Glomerular endothelial cell (primary cell): ENCODE measurements around the gene TACC2. TPM values are rescaled to one million over a fixed set of nuclear protein-coding genes. Genes with fewer than 3 reads are reported as not detected.

Experiments
- DNase-seq: peaks from one replicate; pipeline ENCODE4 v3.0.0-alpha.2; 2011; ENCODE audit warnings: low read depth, low spot score; ENCODE audit errors: extremely low read depth
- total RNA-seq: library from RNA; depleted of rRNA; stranded (reverse); fragments of >200 nt; gene quantifications from 2 replicates; pipeline ENCODE4 v1.2.3, GENCODE V29; 2015

TACC2 gene
- total RNA-seq, 1 donor from 2014 or later, result 39.6 TPM

GRCh38 chr10:122208571-122209430 lies 219.8 kb downstream of the TACC2 start:
- no peak for DNase-seq

DNA sequence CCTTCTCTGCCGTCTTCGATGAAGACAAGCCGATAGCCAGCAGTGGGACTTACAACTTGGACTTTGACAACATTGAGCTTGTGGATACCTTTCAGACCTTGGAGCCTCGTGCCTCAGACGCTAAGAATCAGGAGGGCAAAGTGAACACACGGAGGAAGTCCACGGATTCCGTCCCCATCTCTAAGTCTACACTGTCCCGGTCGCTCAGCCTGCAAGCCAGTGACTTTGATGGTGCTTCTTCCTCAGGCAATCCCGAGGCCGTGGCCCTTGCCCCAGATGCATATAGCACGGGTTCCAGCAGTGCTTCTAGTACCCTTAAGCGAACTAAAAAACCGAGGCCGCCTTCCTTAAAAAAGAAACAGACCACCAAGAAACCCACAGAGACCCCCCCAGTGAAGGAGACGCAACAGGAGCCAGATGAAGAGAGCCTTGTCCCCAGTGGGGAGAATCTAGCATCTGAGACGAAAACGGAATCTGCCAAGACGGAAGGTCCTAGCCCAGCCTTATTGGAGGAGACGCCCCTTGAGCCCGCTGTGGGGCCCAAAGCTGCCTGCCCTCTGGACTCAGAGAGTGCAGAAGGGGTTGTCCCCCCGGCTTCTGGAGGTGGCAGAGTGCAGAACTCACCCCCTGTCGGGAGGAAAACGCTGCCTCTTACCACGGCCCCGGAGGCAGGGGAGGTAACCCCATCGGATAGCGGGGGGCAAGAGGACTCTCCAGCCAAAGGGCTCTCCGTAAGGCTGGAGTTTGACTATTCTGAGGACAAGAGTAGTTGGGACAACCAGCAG lies 221.7 kb downstream of the TACC2 start:
- DNase-seq, result no peak

- DNase-seq, result no peak
Measured at GRCh38 chr10:122213364-122213763, 224.4 kb downstream of the TACC2 start.

GRCh38 chr10:122213766-122214165 lies 224.8 kb downstream of the TACC2 start:
- DNase-seq, result no peak

DNA sequence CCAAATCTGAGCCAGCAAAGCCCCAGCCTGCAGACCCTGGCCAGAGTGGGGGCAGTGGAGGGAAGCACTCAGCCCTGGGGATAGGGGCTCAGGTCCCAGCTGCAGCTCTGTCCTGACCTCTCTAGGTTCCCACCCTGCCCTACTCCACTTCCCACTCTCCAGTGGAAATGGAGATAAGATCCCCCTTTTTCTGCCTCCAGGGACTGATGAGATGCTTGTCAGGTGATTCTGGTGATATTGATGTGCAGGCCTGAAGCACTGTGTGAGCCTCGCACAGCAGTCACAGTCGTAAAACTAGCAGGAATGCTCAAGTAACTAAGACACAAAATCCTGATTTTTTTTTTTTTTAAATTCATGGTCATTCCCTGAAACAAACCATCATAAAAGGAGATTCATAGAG lies 227.1 kb downstream of the TACC2 start:
- DNase-seq, result no peak

- no peak for DNase-seq
Measured at GRCh38 chr10:122219340-122219739, 230.4 kb downstream of the TACC2 start.

DNA sequence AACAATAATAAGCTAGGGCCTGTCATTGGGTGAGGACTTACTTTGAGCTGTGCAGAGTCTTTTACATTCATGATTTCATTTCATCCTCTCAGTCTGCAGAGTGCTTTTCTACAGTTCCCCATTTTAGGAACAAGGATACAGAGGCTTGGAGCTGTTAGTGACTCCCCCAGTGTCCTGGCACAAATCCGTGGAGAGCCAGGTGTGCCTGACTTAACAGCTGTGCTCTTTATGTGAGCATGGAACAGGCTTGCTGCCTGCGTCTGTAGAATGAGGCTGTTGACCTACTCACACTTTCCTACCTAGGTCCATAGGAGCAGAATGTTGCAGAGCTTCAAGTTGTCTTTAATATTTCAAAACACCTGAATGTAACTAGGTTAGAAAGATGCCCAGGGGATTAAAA lies 231.8 kb downstream of the TACC2 start:
- no peak for DNase-seq

DNA sequence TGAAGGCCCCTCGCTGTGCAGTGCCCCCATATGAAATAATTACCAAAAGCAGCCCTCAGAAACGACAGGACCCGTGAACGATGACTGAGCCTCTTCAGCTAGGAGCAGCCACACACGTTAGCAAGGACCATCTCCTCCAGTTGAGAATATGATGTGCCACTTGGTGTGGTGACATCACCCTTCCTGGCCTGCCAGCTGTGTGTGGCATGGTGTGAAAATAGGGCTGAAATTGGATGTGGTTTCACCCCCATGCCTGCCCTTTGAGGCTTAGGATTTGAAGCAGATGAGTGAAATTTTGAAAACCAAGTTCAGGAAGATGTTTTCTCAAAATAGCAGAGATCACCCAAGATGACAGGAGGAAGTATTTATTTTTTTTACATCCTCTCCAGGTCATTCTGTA lies 233.0 kb downstream of the TACC2 start:
- DNase-seq, result no peak

GRCh38 chr10:122222638-122223037 lies 233.7 kb downstream of the TACC2 start:
- DNase-seq, result no peak

GRCh38 chr10:122224159-122224558 lies 235.2 kb downstream of the TACC2 start:
- DNase-seq, result no peak

DNA sequence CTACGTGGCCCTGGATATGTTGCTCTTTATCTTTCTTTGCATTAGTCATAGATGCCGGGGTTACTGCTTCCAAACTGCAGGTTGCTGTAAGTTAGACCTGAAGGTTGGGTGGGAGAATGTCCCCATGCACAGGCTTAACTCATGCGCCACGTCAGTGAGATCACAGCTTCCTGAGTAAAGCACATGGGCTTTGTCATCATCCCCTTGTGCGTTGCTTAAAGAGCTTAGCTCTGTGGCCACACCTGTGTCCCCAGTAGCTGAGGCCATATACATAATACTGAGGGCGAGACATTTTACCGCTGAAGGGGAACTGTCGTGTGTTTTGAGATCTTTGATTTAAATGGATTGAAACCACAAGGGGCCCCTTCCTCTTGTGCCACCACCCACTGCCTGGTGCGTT lies 236.4 kb downstream of the TACC2 start:
- no peak for DNase-seq

GRCh38 chr10:122227754-122228153 lies 238.8 kb downstream of the TACC2 start:
- no peak for DNase-seq

- DNase-seq, result no peak
Measured at GRCh38 chr10:122229666-122230065, 240.7 kb downstream of the TACC2 start.

DNA sequence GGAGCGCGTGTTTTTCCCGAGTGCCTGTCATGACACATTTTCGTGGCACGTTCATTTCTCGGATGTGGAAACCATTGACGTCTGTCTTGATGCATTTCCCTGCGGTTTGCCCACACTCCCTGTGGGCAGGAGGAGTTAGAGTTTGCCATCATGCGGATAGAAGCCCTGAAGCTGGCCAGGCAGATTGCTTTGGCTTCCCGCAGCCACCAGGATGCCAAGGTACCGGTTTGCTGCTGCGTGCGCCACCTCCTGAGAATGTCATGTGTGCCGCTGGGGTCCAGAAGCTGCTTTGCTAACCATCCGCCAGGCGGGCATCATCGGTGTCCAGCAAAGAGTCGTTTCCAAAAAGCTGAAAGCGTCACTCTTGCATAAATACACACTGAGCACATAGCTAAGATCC lies 241.3 kb downstream of the TACC2 start:
- no peak for DNase-seq

- DNase-seq, result no peak
Measured at GRCh38 chr10:122232769-122233168, 243.8 kb downstream of the TACC2 start.

DNA sequence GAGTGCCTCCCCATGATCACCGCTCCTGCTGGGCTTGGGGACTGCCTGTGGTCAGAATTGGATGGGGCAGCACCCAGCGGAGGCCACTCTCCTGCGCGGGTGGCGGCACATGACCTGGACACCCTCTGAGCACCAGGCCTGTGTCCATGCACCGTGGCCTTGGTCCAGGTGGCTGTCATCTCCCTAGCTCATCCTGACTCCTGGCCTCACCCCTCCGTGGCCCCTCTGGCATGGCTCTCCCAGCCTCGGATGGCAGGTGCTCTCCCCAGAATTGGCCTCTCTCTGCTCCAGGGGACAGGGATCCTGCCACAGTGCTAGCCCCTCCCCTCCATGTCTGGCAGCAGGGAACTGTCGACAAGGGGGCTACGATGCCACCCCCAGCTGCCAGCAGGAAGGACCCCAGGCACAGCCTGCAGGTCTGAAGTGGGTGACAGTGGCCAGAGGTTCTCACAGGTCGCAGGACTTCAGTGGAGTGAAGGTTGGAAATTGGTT lies 244.9 kb downstream of the TACC2 start:
- DNase-seq, result no peak

DNA sequence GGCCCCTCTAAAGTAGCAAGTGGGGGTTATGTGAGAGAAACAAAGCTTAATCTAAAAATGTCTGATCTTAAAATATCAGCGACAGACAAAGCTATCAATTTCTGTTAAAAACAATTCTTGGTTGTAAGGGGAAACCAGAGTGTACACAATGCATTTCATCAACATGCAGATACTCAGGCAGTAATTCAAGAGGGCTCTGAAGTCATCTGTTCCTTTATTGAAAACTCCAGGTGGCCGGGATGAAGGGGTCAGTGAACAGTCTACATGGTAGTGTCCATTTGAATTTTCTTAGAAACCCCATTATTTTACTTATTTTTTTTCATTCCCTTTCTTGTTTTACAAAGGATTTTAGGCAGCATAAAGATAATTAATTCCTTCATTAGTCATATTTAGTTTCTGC lies 245.5 kb downstream of the TACC2 start:
- DNase-seq, result no peak

DNA sequence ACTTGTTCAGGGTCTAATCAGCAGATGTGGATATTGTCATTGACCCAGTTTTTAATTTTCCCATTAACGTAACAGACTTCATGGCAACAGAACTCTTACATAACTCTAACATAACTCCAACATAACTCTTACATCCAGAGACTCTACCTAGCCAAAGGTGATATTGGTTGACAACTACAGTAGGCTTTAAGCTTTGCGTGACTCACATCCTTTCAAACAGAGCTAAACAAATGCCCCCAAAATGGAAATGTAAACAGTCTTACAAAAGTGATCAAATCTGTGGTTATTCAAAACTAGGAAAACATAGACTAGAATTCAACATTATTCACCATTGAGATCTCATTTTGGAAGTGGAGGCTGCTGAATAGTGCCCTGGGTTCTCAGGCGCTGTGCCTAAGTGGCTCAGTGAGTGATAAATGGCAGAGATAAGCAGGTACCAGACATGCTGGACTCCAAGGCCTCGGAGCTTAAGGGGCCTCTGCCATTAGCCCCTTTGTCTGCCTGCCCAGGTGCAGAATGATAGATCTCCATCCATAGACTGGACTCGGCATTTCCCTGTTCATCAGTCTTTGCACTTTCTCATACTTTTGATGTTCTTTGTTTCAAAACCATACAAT lies 247.8 kb downstream of the TACC2 start:
- no peak for DNase-seq

GRCh38 chr10:122237331-122237990 lies 248.5 kb downstream of the TACC2 start:
- DNase-seq, result no peak

DNA sequence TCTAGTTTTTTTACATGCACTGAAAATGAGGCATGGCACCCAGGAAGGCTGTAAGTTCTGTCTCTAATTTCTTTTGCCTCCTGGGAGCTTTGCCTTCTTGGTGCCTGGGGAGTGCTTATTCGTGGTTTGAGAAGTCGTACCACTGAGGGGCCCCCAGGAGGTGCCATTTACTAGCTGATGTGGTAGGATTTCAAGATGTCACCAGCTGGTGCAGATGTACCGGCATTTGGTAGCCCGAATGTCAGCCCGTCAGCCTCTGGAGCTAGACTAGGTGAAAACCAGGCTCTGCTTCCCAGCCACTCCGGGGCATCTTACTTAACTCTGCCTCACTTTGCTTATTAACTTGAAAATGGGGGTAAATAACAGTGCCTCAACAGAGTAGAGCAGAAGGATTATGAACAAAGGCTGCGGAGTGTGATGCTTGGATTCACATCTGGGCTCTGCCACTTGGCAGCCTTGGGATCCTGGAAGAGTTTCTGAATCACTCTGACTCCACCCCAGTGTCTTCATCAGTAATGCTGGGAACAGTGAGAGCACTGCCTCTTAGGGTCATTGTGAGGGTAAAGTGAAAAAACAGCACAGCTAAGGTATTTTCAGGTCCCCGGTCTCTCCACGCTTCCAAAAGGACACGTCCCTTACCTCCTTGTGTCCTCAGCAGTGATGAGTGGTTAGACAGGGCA lies 250.8 kb downstream of the TACC2 start:
- no peak for DNase-seq
